ENCODE measurements around the gene ZMYND8.

The ZMYND8 gene

DNA sequence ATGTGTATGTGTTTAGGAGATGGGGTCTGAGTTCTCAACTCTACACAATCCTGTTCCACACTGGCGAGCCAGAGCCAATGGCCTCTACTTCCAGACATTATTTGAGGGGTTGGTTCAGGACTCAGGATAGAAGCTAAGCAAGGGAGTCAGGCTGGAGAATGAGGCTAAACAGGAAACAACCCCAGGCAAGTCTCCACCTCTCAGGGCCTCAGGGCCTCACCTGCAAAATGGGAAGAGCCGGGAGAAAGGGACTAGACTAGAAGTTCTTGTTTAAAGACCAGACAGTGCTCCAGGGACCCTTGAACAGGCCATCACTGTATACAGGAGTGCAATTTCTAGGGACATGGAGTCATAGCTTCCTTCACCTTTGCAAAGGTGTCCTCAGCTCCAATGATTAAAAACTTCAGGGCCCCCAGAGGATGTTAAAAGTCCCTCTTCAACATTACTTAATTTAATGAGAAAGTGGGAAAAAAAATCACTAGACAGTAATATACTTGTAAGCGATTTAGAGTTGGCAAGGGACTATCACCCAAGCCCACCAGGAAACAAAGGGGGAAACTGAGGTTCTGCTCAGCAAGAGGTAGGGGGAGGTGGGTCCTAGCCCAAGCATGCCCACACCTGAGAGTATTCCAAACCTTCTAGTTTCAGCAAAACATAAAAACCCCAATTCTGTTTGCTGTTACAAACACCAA, 41.7 kb downstream of the ZMYND8 start:
- peak overlapping the region; percentile 90 to 95 for H3K27ac ChIP-seq
- H3K4me3 ChIP-seq: no peak overlapping the region
- peak in 1 of 2 donors; percentile 48 for DNase-seq
- TF ChIP-seq, protein P1, sequence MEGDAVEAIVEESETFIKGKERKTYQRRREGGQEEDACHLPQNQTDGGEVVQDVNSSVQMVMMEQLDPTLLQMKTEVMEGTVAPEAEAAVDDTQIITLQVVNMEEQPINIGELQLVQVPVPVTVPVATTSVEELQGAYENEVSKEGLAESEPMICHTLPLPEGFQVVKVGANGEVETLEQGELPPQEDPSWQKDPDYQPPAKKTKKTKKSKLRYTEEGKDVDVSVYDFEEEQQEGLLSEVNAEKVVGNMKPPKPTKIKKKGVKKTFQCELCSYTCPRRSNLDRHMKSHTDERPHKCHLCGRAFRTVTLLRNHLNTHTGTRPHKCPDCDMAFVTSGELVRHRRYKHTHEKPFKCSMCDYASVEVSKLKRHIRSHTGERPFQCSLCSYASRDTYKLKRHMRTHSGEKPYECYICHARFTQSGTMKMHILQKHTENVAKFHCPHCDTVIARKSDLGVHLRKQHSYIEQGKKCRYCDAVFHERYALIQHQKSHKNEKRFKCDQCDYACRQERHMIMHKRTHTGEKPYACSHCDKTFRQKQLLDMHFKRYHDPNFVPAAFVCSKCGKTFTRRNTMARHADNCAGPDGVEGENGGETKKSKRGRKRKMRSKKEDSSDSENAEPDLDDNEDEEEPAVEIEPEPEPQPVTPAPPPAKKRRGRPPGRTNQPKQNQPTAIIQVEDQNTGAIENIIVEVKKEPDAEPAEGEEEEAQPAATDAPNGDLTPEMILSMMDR (IDR thresholded peaks at IDR 0.05): no peak
- H3K4me1 ChIP-seq: peaks cover 4 to 71% (median 55%) of the 10 kb centered on the region in 4 donors
- intact Hi-C loops (cut with DNase I; ENCODE audit: low total_unique reads): loop anchor here (5.0 kb wide), 1 partner anchor 37 kb away; no protein-coding TSS in a partner anchor
- H3K9me3 ChIP-seq: no peaks in the 10 kb centered on the region
- no peaks in the 10 kb centered on the region for H3K27me3 ChIP-seq
- H3K36me3 ChIP-seq: no peaks in the 10 kb centered on the region

DNA sequence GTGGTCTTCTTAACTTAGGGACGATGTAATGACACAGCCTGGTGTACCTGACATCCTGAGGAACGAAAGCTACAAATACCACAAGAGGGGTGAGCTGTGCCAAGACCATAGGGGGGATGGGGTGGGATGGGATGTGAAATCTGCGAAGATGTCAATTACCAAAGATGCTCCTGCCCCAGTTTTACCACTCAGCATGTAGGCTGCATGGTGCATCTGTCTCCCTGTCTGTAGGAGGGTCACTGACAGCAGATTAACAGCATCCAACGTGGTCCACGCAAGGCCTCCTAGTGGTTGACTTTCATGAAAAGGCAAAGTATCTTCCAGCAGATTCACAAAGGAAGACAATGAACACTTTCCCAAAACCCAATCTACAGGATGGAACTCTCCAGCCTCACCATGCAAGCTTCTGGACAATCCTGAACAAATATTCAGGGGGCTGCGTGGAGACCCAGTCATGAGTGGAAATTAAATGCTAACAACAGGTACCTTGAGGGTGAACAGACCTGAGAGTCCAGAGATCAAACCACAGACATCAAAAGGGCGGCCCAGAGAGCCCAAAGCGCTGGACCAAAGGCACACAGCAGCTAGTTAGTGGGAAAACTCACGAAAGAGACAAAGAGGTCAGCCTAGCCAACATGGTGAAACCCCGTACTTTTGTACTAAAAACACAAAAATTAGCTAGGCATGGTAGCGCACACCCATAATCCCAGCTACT, 44.4 kb downstream of the ZMYND8 start:
- H3K27ac ChIP-seq: peak overlapping the region; percentile 80 to 90
- H3K9me3 ChIP-seq: no peaks in the 10 kb centered on the region
- H3K4me3 ChIP-seq: no peak overlapping the region
- TF ChIP-seq, protein P1 (IDR thresholded peaks at IDR 0.05): no peak
- H3K36me3 ChIP-seq: no peaks in the 10 kb centered on the region
- intact Hi-C loops (cut with DNase I; ENCODE audit: low total_unique reads): no loop called here
- DNase-seq: peak in 1 of 2 donors; percentile 46
- peaks cover 4 to 68% (median 46%) of the 10 kb centered on the region in 4 donors for H3K4me1 ChIP-seq
- no peaks in the 10 kb centered on the region for H3K27me3 ChIP-seq

DNA sequence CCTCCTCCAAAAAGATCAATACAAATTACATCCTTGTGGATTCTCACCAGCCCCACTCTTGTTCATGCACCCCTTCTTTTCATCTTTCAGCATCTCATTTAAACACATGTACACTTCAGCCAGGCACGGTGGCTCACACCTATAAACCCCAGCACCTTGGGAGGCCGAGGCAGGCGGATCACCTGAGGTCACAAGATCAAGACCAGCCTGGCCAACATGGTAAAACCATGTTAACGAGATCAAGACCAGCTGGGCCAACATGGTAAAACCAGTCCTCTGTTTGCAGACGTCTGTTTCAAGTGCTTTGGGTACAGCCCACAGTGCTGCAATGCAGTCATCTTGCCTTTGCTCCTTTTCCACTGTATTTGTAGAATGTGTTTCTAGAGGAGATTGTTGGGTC, 45.3 kb downstream of the ZMYND8 start:
- Histone ChIP-seq H3K27ac (peak overlapping the region; percentile 80 to 90), H3K9me3 (no peaks in the 10 kb centered on the region), H3K36me3 (peaks cover 0 to 1% (median 1%) of the 10 kb centered on the region in 3 donors), H3K4me1 (peaks cover 4 to 59% (median 37%) of the 10 kb centered on the region in 4 donors), H3K27me3 (no peaks in the 10 kb centered on the region), H3K4me3 (no peak overlapping the region)
- TF ChIP-seq, protein P1 (IDR thresholded peaks at IDR 0.05): no peak
- peak in 1 of 2 donors; percentile 46 for DNase-seq
- intact Hi-C loops (cut with DNase I; ENCODE audit: low total_unique reads): no loop called here

DNA sequence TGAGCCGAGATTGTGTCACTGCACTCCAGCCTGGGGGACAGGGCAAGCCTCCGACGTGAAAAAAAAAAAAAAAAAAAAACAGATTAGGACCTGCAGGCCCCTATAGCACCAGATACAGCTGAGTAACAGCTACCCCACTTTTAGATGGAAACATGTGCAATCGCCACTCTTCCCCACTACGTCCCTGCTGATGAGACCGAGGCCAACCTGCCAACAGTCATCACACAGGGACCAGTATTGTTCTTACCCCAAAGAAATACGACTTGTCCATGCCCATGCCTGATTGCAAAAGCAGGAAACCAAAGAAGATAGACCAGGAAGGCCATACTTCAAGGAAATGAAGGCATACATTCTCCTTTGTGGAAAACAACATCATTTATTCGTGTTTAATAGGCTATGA, 45.8 kb downstream of the ZMYND8 start:
- intact Hi-C loops (cut with DNase I; ENCODE audit: low total_unique reads): no loop called here
- TF ChIP-seq, protein P1 (IDR thresholded peaks at IDR 0.05): no peak

DNA sequence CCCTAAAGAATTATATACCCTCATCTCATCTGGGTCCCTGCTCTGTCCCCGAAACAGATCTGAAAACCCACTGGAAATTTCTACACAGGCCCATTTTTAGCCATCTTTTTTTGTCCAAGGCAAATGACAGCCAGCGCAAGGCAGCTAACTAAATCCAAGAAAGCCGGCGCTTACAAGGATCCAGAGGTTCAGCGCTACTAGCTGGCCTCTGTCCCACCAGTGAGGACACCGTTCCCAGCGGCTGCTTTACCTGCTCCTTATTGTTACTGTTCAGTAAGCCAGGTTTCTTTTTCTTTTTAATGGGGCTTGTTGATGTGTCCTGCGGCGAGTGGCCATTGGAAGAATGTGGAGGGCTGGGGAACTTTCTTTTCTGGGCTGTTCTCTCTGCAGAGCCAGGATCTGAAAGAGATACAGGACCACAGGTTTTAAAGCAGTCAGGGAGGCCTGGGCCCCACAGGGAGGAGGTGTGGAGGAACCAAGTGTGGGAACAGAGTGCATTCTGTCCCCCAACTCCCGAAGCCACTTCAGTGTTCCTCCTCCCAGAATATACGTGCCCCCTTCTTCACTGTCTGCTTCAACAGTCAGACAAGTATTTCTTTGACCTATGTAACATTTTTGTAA, 46.6 kb downstream of the ZMYND8 start:
- peak in 1 of 2 donors; percentile 64 for DNase-seq
- peaks cover 0 to 9% (median 8%) of the 10 kb centered on the region in 3 donors for H3K36me3 ChIP-seq
- intact Hi-C loops (cut with DNase I; ENCODE audit: low total_unique reads): no loop called here
- H3K27me3 ChIP-seq: no peaks in the 10 kb centered on the region
- H3K9me3 ChIP-seq: no peaks in the 10 kb centered on the region
- H3K4me3 ChIP-seq: no peak overlapping the region
- H3K4me1 ChIP-seq: peaks cover 4 to 46% (median 25%) of the 10 kb centered on the region in 4 donors
- TF ChIP-seq, protein P1 (IDR thresholded peaks at IDR 0.05): no peak
- H3K27ac ChIP-seq: peak overlapping the region; percentile 80 to 90

More for the DNA sequence above, 45.8 kb downstream of the ZMYND8 start:
- DNase-seq: peak in 1 of 2 donors; percentile 39
- H3K36me3 ChIP-seq: peaks cover 0 to 6% (median 6%) of the 10 kb centered on the region in 3 donors
- peak overlapping the region; percentile 80 to 90 for H3K27ac ChIP-seq
- H3K9me3 ChIP-seq: no peaks in the 10 kb centered on the region
- no peak overlapping the region for H3K4me3 ChIP-seq
- H3K4me1 ChIP-seq: peaks cover 4 to 54% (median 33%) of the 10 kb centered on the region in 4 donors
- H3K27me3 ChIP-seq: no peaks in the 10 kb centered on the region
